Measurements from ENCODE around the gene INS. TPM values are rescaled to one million over a fixed set of nuclear protein-coding genes. Genes with fewer than 3 reads are reported as not detected.

INS gene
- total and polyA plus RNA-seq, 3 experiments from 2014 or later, result not detected

GRCh38 chr11:2167141-2168045, 6.4 kb upstream of the INS start:
- Histone ChIP-seq H3K27ac (ENCODE audit: low read depth, low read length) (no peak overlapping the region), H3K36me3 (ENCODE audit: insufficient read depth, low read length) (no peaks in the 10 kb centered on the region), H3K4me3 (ENCODE audit: low read length) (no peak overlapping the region), H3K9me3 (ENCODE audit: low read length) (no peaks in the 10 kb centered on the region), H3K4me1 (ENCODE audit: insufficient read depth, low read length) (no peaks in the 10 kb centered on the region), H3K27me3 (ENCODE audit: insufficient read depth, low read length, poor library complexity, severe bottlenecking) (no peaks in the 10 kb centered on the region)
- POLR2A ChIA-PET, result no interaction called here
- H3K27ac Mint-ChIP-seq, result no peak overlapping the region
- H3K4me1 Mint-ChIP-seq, result no peaks in the 10 kb centered on the region
- DNase-seq, result no peak
- no peak overlapping the region for H3K4me3 Mint-ChIP-seq
- peaks cover 3 to 9% of the 10 kb centered on the region in 2 donors for H3K27me3 Mint-ChIP-seq
- CTCF ChIA-PET, result interaction anchor here (0.9 to 4.8 kb wide), 4 partner anchors 14 to 253 kb away, joined by 3 to 22 read pairs (median 3); no protein-coding TSS in a partner anchor
- H3K36me3 Mint-ChIP-seq, result no peaks in the 10 kb centered on the region
- no peaks in the 10 kb centered on the region for H3K9me3 Mint-ChIP-seq

- DNase-seq, result peak in 4 of 5 donors; percentile 24 to 41 (median 26)
- Histone ChIP-seq H3K9me3 (ENCODE audit: low read length) (no peaks in the 10 kb centered on the region), H3K27ac (ENCODE audit: low read depth, low read length) (no peak overlapping the region), H3K4me1 (ENCODE audit: insufficient read depth, low read length) (no peaks in the 10 kb centered on the region), H3K36me3 (ENCODE audit: insufficient read depth, low read length) (no peaks in the 10 kb centered on the region), H3K4me3 (ENCODE audit: low read length) (no peak overlapping the region), H3K27me3 (ENCODE audit: insufficient read depth, low read length, poor library complexity, severe bottlenecking) (no peaks in the 10 kb centered on the region)
- Mint-ChIP-seq H3K9me3 (no peaks in the 10 kb centered on the region), H3K36me3 (no peaks in the 10 kb centered on the region), H3K4me1 (no peaks in the 10 kb centered on the region), H3K27me3 (peaks cover 3 to 9% of the 10 kb centered on the region in 2 donors), H3K27ac (no peak overlapping the region), H3K4me3 (no peak overlapping the region)
- ChIA-PET POLR2A (no interaction called here), CTCF (interaction anchor here (0.6 to 4.8 kb wide), 3 partner anchors 13 to 254 kb away, joined by 3 to 22 read pairs (median 3); no protein-coding TSS in a partner anchor)
Measured at GRCh38 chr11:2166091-2166851, 5.3 kb upstream of the INS start.

- Mint-ChIP-seq H3K27me3 (peaks cover 4 to 9% of the 10 kb centered on the region in 2 donors), H3K27ac (no peak overlapping the region), H3K4me3 (no peak overlapping the region), H3K9me3 (no peaks in the 10 kb centered on the region), H3K36me3 (no peaks in the 10 kb centered on the region), H3K4me1 (no peaks in the 10 kb centered on the region)
- Histone ChIP-seq H3K27ac (ENCODE audit: low read depth, low read length) (no peak overlapping the region), H3K9me3 (ENCODE audit: low read length) (no peaks in the 10 kb centered on the region), H3K4me3 (ENCODE audit: low read length) (no peak overlapping the region), H3K27me3 (ENCODE audit: insufficient read depth, low read length, poor library complexity, severe bottlenecking) (no peaks in the 10 kb centered on the region), H3K36me3 (ENCODE audit: insufficient read depth, low read length) (no peaks in the 10 kb centered on the region), H3K4me1 (ENCODE audit: insufficient read depth, low read length) (no peaks in the 10 kb centered on the region)
- POLR2A ChIA-PET, result no interaction called here
- DNase-seq, result no peak
- CTCF ChIA-PET, result interaction anchor here (0.6 to 4.8 kb wide), 2 partner anchors 125 to 255 kb away, joined by 3 to 22 read pairs; no protein-coding TSS in a partner anchor
Measured at GRCh38 chr11:2165571-2165970, 4.6 kb upstream of the INS start.

DNA sequence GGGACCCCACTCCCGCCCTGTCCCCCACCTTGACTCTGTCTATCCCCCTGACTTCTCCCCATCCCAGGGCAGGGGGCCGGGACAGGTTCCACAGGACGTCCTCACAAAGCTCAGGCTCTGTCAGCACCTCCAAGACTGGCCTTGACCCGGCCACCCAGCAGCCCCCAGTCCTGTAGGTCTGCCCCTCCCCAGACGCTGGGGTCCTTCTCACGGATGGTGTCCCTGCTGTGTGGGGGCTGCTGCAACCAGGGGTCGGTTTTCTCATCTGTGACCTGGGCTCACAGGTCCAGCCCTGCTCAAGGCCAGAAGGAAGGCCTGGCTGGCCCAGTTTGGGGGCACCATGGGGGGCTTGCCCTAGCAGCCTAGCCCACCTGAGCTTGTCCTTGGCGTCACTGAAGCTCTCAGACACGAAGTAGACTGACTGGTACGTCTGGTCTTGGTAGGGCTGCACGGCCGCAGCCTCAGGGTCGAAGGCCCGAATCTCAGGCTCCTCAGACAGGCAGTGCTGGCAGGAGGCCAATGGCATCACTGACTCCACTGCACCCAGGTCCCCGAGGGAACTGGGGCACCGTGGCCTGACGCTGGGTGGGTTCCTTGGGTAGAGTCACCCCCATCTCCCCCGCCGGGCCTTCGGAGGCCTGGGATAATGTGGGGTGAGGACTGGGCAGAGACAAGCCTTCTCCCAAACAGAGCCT, 4.0 kb upstream of the INS start:
- DNase-seq, result no peak
- Mint-ChIP-seq H3K36me3 (no peaks in the 10 kb centered on the region), H3K27ac (no peak overlapping the region), H3K4me3 (no peak overlapping the region), H3K4me1 (no peaks in the 10 kb centered on the region), H3K9me3 (no peaks in the 10 kb centered on the region), H3K27me3 (peaks cover 4 to 9% of the 10 kb centered on the region in 2 donors)
- Histone ChIP-seq H3K36me3 (ENCODE audit: insufficient read depth, low read length) (no peaks in the 10 kb centered on the region), H3K27me3 (ENCODE audit: insufficient read depth, low read length, poor library complexity, severe bottlenecking) (no peaks in the 10 kb centered on the region), H3K4me1 (ENCODE audit: insufficient read depth, low read length) (no peaks in the 10 kb centered on the region), H3K4me3 (ENCODE audit: low read length) (no peak overlapping the region), H3K27ac (ENCODE audit: low read depth, low read length) (no peak overlapping the region), H3K9me3 (ENCODE audit: low read length) (no peaks in the 10 kb centered on the region)
- POLR2A ChIA-PET, result no interaction called here
- CTCF ChIA-PET, result interaction anchor here (0.6 to 4.8 kb wide), 2 partner anchors 125 to 256 kb away, joined by 3 to 22 read pairs; no protein-coding TSS in a partner anchor

DNA sequence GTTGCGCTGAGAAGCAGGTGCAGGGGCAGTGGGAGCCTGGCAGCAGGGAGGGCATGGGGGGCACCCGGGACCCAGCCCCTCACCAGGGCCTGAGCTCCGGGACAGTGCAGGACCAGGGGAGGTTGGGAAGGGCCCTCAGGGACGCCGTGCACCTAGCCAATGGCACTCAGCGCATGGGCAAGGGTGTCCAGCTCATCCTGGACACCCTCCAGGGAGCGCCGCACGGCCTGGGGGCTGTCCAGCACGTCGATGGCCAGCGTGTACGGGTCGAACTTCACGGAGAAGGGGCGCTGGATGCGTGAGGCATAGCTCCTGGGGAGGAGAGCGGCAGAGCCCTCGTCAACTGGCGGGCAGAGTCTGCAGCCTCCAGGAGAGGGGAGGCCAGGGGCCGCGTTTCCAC, 3.1 kb upstream of the INS start:
- Mint-ChIP-seq H3K4me3 (no peak overlapping the region), H3K36me3 (no peaks in the 10 kb centered on the region), H3K27ac (no peak overlapping the region), H3K4me1 (no peaks in the 10 kb centered on the region), H3K27me3 (peaks cover 6 to 9% of the 10 kb centered on the region in 2 donors), H3K9me3 (no peaks in the 10 kb centered on the region)
- H3K27me3 ChIP-seq (ENCODE audit: insufficient read depth, low read length, poor library complexity, severe bottlenecking), result no peaks in the 10 kb centered on the region
- no peaks in the 10 kb centered on the region for H3K36me3 ChIP-seq (ENCODE audit: insufficient read depth, low read length)
- ChIA-PET CTCF (interaction anchor here (4.8 kb wide), 1 partner anchor 257 kb away, joined by 22 read pairs; no protein-coding TSS in a partner anchor), POLR2A (no interaction called here)
- H3K4me3 ChIP-seq (ENCODE audit: low read length), result no peak overlapping the region
- no peak overlapping the region for H3K27ac ChIP-seq (ENCODE audit: low read depth, low read length)
- H3K4me1 ChIP-seq (ENCODE audit: insufficient read depth, low read length), result no peaks in the 10 kb centered on the region
- H3K9me3 ChIP-seq (ENCODE audit: low read length), result no peaks in the 10 kb centered on the region
- DNase-seq, result no peak

DNA sequence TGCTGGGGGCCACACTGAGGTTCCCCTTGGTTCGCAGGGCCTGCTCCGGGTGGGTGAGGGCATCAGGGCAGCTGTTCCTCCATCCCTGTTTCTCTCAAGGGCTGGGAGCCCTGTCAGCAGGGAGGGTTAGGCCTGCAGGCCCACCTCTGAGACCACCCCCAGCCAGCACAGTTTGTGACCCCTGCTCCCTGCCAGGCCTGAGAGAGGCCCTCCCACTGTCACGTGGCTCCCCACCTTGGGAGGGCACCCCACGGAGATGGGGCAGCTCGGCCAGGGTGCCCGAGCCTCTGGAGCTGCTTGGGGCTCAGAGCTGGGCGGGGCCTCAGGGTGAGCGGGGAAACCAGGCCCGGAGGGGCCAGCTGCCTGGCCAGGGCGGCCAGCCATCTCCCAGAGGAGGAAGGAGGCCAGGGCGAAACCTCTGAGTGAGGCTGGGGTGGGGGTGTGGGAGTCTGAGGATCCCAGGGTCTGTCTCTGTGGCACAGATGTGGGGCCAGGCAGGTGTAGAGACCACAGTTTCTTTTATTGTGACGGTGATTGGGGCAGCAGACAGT, 2.5 kb upstream of the INS start:
- H3K27me3 Mint-ChIP-seq, result peaks cover 6 to 9% of the 10 kb centered on the region in 2 donors
- H3K27me3 ChIP-seq (ENCODE audit: insufficient read depth, low read length, poor library complexity, severe bottlenecking), result no peaks in the 10 kb centered on the region
- H3K27ac ChIP-seq (ENCODE audit: low read depth, low read length), result no peak overlapping the region
- H3K9me3 ChIP-seq (ENCODE audit: low read length), result no peaks in the 10 kb centered on the region
- POLR2A ChIA-PET, result no interaction called here
- CTCF ChIA-PET, result interaction anchor here (4.8 kb wide), 1 partner anchor 257 kb away, joined by 22 read pairs; no protein-coding TSS in a partner anchor
- no peaks in the 10 kb centered on the region for H3K36me3 ChIP-seq (ENCODE audit: insufficient read depth, low read length)
- no peaks in the 10 kb centered on the region for H3K9me3 Mint-ChIP-seq
- no peak overlapping the region for H3K27ac Mint-ChIP-seq
- H3K4me1 ChIP-seq (ENCODE audit: insufficient read depth, low read length), result no peaks in the 10 kb centered on the region
- H3K4me3 Mint-ChIP-seq, result no peak overlapping the region
- no peak for DNase-seq
- H3K4me3 ChIP-seq (ENCODE audit: low read length), result no peak overlapping the region
- no peaks in the 10 kb centered on the region for H3K36me3 Mint-ChIP-seq
- H3K4me1 Mint-ChIP-seq, result no peaks in the 10 kb centered on the region

- peaks cover 2 to 6% of the 10 kb centered on the region in 2 donors for H3K27me3 Mint-ChIP-seq
- ChIA-PET CTCF (interaction anchor here (0.9 kb wide), 1 partner anchor 261 kb away, joined by 3 read pairs; no protein-coding TSS in a partner anchor), POLR2A (no interaction called here)
- no peaks in the 10 kb centered on the region for H3K36me3 Mint-ChIP-seq
- H3K9me3 ChIP-seq (ENCODE audit: low read length), result no peaks in the 10 kb centered on the region
- H3K27ac Mint-ChIP-seq, result no peak overlapping the region
- H3K36me3 ChIP-seq (ENCODE audit: insufficient read depth, low read length), result no peaks in the 10 kb centered on the region
- H3K27me3 ChIP-seq (ENCODE audit: insufficient read depth, low read length, poor library complexity, severe bottlenecking), result no peaks in the 10 kb centered on the region
- no peak overlapping the region for H3K4me3 Mint-ChIP-seq
- no peaks in the 10 kb centered on the region for H3K4me1 Mint-ChIP-seq
- no peak overlapping the region for H3K4me3 ChIP-seq (ENCODE audit: low read length)
- H3K27ac ChIP-seq (ENCODE audit: low read depth, low read length), result no peak overlapping the region
- no peak for DNase-seq
- H3K4me1 ChIP-seq (ENCODE audit: insufficient read depth, low read length), result no peaks in the 10 kb centered on the region
- no peaks in the 10 kb centered on the region for H3K9me3 Mint-ChIP-seq
Measured at GRCh38 chr11:2159536-2160413, 1.2 kb downstream of the INS start.
